NCI-H748 (cell line): Measurements from ENCODE around the gene ACAA2.
"Not testable (repeated sequence)": the region's sequence is repeated elsewhere in the genome, so short reads cannot be mapped to it uniquely, and the experiment has no call there.

ENCODE experiments used
- DNase-seq: peaks from one replicate; lab custom pipeline; 2025; ENCODE audit not compliant: unreplicated experiment; lab: John Stamatoyannopoulos, UW

The ACAA2 gene

DNA sequence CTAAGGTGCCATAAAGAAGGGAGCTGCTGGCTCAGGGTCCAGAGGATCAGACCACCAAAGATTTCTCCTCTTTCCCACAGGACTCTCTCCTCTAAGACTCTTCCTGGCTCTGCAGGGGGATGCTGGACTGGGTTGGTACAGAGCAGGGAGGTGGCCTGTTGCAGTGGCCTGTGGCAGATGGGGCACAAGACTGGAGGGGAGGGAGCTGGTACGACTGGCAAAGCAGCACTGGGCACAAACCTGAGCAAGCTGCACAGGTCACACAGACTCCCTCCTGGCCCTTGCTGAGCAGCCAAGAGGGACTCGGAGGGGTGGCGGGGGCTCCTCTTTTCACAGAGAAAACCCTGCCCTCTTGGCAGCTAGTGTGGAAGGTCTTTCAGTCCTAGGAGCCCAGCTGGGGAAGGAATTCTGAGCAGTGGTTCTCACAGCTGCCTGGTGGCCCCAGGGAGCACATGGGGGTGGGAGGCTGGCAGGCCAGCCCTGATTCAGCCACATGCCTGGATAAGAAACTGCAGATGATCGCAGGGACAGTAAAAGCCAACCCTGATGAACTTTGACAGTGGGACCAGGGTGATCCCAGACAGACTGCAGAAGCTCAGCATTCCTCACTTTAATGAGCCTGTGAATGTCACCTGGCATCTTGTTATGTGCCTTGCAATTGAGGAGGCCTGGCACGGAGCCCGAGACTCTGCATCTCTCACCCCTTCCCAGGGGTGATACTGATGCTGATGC, 32.5 kb upstream of the ACAA2 start:
- no peak for DNase-seq

DNA sequence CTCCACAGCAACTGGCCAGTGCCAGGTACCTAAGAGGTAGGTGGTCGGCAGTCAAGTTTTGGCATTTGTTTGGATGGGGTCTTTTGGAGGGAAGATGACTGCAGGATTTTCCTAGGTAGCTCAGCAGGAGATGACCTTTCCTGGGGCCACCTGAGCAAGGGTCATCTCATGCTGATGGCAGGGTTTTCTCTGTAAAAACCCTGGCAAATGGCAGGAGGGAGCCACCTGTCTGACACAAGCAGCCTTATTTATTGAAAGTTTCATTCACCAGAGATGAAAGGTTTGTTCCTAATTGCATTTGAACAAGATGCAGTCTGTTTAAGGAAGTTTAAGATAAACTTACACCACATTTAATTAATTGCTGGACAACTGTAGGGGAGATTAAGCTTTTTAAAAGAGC, 31.6 kb upstream of the ACAA2 start:
- no peak for DNase-seq

DNA sequence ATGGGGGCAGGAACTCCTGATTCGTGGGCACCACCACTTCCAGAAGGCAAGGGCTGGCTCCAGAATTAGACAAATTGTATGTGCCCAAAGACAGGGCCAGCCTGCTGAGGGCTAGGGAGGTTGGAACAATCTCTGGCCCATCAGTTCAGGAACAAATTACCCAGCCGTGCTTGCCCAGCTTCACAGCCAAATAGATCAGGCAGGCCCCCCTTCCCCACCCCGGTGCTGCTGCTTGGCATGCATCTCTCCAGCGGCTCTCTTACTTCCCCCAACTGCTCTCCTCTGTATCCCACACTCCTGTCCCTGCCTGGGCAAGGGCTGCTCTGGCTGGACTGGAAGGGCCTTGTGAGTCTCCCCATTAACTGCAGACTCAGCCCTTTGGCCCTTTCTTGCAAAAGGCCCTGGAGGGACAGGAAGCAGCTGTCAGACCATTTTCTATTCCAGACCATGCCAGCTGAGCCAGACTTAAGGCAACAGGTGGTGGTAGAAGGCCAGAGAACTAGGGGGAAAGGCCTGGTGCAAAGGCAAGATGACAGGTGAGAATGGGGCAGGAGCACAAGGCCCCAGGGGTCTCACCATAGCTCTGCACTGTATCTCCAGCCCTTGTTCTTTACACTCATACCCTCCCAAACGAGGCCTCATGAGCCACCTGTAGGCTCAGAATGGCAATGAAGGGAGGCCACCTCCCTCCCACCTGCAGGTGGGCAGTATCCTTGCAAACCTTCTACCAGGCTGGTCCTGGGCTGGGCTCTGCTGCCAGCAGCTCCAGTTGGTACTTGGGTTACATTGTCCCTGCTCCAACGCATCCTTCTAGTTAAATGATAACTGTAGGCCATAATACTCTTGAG, 30.7 kb upstream of the ACAA2 start:
- no peak for DNase-seq

DNA sequence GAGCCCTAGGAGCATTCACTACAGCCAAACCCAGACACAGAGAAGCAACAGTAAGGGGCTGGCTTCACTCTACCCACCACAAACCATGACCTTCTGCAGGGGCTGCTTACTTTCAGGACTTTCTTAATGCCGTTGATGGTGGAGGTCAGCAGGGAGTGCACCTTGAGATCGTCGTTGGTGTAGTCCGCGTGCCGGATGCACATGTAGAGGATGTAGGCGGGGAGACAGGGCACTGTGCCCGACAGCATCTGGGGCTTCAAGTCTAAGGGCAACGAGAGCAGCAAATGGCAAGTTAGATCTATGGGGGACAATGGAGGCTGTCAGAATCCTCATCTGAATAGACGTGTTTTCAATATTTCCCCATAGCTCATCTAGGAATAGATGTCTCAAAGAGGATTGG, 29.8 kb upstream of the ACAA2 start:
- DNase-seq: no peak

DNA sequence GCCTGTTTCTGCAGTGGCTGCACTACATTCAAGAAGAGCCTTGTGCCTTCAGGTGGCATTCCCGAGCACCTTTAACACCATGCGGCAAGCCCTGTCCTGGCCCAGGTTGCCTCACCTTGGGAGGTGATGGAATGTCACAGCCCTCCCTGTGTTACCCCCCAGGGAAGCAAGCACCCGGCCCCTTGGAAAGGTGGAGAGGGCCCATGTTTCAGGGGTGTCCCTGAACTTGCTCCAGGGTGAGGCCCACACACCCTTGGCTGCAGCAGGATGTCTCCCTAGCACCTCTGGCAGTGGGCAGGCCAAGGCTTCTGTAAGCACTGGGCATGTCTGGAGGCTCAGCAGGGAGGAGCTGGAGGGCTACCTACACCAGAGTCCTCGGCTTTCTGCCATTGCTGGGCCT, 29.3 kb upstream of the ACAA2 start:
- no peak for DNase-seq

DNA sequence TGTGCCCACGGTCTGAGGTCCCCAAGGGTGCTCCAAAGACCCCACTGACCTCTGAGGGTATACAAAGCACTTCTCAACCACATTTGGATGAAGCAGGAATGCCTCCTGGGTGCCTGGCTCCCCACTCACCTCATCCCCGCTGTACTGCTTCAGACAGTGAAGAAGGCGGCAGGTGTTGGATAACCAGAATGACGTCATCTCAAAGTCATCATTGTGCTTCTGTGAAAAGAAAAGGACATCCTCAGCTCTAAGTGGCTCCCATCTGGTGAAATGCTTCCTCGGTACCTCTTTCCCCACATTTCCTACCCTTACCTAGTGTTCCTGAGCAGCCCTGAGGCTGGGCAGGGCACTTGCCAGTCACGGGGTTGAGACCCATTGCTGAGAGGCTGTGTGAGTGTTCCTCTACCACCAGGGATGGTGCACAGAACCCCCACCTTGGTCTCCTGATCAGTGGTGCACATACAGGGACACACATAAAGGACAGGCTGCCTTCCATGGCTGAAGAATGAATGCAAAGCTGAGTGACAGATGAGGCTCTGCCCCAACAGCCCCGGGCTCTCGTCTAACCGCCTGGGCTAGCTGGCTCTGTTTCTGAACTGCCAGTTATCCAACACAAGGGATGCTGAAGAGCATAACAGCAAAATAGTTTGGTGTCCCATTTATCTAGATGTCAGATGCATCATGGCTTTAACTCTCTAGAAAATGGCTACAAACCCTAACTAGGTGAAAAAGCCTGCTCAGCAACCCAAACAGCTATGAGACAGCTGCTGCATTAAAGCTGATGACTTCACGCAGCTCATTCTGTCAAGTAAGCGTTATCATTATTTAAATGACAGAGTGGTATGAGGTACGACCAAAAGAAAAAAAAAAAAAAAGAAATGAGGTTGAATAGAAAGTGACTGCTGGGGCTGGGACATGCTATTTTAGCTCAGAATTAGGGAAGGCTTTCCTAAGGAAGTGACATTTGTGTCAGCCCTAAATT, 28.2 kb upstream of the ACAA2 start:
- no peak for DNase-seq

DNA sequence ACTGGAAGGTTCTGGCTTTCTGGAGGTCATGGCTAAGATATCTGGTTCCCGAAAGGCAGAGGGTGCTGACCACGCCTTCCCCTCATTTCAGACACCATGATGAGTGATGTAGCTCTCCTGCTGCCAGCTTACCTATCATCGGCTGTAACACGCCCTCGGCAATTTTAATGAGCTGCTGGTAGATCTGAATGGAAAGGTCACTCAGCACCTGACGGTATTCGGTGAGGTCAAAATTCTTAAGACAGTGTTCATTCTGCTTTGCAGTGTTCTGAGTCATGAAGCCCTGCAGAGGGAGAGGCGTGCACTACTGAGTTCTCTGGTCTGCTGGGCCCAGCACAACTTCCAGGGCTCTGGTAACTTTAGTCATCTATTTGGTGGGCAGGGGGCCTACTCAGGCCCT, 25.7 kb upstream of the ACAA2 start:
- DNase-seq: no peak

DNA sequence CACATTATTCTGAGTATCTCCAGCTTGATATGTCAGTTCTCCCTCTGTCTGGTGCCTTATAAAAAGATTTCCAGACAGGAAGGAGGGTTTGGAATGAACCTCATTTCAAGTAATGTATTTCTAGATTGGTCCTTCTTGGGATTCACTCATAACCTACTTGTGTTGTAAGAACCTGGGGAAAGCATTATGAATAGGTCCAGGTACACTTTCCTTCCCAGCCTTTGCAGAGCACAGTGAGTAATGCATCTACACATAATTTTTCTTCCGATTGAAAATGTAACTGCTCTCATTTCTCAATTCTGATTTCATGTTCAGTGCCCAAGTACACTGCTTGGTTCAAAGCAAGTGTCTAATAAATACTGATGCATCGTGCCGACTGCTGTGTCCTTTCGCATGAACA, 25.0 kb upstream of the ACAA2 start:
- no peak for DNase-seq

DNA sequence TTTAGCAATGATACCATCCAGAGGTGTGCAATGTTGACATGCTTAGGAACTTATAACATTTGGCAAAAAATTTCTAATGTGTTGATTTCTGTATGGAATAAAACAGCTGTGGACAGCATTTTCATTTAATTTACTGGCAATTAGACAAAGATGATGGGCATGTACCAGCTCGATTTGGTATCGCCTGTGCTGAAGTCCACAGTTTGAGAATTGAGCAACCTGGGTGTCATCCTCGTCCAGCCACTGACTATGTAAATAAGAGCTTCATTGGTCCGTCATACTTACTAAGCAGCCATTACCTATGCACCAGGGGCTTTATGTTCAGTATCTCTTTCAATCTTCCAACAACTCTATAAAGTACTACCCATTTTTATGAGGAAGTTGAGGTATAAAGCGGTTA, 24.6 kb upstream of the ACAA2 start:
- no peak for DNase-seq

DNA sequence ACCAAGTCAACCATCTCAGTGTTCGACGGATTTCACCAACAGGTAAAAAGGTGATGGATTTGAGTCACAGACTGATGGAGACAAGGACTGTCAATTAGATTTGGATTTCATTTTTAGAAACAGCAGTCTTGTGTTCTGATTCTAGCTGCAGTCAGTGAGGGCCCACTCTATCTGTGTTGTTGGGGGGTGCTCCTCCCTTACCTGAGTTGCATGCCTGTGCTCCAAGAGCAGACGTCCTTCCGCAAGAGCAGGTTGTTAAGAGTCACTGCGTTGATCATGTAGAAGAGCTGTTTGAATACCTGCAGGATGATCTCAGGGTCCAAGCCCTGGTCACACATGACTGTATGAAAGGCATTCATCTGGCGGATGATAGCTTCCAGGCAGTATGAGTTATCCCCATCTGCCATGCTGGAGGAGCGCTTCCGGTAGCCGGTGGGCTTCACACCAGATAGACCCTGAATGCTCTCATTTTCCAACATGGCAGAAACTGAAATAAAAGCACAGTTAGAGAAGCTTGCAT, 24.0 kb upstream of the ACAA2 start:
- DNase-seq: not testable (repeated sequence)

DNA sequence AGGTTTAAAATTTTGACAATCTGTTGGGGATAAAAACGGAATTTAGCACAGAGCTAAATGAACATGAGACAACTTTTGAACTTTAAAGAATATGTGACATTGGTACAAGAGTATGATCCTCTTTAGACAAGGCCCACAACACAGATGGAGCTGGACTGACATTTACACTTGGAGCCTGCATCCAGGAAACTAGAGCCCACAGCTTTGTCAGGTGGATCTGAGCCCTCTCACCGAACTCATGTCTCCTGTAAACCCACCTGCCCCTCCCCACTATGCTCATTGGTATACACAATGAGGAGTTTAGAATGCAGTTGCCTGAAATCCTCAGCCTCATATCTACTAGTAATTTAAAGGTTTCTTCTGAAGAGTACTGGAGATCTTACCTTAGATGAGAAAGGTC, 22.1 kb upstream of the ACAA2 start:
- no peak for DNase-seq

DNA sequence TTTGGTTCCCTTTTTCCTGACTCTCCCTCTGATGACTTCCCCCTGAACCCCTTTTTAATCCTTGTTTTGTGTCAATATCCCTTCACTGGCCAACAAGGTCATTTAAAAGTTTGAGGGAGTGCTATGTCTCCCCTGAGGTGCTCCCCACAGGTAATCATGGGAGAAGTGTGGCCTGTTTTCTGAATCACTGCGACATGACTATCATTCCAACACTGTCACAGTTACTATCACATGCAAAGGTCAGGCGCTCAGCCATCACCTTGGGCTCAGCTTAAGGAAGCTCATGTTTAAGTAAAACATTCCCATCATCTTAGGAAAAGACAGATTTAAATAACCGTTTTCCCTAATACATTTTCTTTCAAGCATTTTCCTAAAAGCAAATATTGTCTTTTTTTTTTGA, 20.9 kb upstream of the ACAA2 start:
- no peak for DNase-seq

DNA sequence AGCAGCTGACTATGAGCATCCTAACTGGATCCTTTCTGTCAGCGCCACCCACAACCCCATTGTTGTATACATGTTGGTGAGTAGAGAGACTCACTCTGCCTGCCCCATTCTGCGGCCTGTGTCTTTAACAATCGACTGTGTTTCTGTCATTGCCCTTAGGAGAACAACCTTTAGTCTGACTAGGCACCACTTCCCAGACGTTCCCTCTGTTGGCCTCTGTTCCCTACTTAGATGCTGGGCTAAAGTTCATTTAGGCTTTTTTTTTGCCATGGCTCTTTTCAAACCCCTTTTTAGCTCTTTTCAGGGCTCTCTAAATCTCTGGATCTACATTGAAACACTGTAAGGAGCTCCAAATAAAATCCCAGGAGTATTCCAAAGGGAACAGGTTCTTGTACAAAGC, 20.5 kb upstream of the ACAA2 start:
- DNase-seq: no peak

DNA sequence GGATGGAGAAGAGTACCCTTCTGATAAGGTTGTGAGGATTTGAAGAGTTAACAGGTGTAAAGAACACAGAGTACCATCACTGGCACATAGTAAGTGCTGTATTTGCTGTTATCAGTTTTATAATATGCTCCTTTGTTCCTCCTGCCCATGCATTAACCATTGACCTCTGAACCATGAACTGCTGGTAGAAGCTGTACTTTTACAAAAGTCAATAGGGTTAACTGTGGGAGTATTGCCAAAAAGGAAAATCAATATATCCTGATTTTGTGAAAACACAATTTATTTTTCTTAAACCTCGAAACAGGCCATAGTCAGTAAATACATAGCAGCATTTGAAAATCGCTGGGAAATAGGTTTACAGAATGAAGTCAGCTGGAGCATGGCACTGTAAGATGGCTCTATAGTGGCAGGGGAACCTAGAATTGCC, 18.9 kb upstream of the ACAA2 start:
- no peak for DNase-seq

DNA sequence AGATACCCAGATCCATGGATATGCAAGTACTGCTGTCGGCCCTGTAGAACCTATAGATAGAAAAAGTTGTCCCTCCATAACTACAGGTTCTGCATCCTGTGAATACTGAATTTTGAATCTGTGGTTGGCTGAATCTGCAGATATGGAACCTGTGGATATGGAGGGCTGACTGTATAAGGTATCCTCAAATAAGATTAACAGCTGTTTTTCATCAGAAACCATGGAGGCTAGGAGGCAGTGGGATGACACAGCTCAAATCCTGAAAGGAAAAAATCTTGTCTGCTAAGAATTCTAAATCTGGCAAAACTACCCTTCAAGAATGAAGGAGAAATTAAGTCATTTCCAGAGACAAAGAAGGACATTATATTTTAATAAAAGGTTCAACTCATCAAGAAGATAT, 14.7 kb upstream of the ACAA2 start:
- no peak for DNase-seq

DNA sequence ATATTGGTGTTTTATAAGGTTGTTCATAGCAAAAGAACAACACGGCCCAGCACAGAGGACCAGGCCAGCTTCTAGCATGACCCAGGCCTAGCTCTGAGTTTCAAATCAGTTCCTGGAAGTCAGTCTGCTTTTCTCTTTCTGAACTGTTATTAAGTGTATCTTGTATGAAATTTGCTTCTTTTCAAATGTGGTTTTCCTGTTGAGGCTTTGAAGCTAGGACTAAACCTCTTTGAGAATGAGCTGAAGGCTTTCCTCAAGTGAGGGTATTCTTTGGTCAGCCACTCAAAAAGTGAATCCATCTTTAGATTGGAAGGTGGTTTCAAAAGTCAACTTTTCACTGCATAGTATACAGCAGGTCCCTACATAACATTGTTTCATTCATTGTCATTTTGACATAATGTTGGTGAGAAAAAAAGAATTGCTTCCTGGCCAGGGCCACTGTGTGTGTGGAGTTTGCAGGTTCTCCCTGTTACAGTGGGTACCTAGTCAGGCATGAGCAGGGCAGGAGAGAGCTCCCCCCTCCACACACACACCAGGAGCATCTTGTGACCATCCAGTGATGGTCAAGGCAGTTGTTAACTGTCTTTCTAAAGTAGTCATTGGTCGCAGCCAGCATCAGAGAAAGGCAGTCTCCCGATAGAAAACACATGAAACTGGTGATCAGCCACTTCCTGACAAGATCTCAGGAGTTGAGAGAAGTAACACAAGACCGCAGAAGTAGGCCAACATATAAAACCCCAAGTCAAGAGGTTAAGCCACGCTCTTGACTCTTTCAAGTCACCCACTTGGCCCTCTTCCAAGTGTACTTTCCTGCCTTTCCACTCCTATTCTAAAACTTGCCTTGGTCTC, 6.7 kb upstream of the ACAA2 start:
- DNase-seq: no peak

DNA sequence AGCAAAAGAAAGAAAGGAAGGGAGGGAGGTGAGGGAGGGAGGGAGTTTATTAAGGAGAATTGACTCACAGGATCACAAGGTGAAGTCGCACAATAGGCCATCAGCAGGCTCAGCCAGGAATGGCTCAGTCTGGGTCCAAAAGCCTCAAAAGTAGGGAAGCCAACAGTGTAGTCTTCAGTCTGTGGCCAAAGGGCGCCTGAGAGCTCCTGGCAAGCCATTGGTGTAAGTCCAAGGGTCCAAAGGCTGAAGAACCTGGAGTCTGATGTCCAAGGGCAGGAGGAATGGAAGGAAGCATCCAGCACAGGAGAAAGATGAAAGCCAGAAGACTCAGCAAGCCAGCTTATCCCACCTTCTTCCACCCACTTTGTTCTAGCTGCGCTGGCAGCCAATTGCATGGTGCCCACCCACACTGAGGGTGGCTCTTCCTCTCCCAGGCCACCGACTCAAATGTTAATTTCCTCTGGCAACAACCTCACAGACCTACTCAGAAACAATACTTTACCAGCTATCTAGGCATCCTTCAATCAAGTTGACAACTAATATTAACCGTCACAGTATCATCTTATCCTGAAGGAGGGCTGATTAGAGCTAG, 5.8 kb upstream of the ACAA2 start:
- DNase-seq: no peak

DNA sequence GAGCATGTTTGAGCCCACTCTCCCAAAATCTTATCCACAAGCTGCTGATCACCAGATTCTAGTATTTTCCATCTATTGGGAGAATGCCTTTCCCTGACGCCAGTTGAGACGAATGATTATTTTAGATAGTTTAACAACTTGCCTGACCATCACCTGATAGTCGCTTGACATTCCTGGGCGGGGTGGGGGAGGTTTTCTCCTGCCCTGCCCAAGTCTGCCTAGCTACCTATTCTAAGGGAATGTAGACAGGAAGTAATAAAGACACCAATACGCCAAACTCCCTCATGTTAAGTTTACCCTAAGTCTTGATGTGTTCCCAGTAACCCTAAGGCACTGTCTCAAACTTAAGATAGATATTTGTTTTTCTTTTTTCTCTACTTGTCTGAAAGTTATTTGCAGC, 4.6 kb upstream of the ACAA2 start:
- DNase-seq: no peak

DNA sequence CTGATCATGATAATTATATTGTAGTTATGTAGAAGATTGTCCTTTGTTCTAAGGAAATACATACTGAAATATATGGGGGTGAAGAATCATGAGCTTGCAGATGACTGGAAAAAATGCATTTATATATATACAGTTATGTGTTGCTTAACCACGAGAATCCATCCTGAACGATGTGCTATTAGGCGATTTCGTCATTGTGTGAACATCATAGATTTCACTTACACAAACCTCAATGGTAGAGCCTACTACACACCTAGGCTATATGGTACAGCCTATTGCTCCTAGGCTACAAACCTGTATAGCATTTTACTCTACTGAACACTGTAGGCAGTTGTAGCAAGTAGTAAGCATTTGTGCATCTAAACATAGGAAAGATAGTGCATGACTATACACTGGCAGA, 2.6 kb upstream of the ACAA2 start:
- no peak for DNase-seq

DNA sequence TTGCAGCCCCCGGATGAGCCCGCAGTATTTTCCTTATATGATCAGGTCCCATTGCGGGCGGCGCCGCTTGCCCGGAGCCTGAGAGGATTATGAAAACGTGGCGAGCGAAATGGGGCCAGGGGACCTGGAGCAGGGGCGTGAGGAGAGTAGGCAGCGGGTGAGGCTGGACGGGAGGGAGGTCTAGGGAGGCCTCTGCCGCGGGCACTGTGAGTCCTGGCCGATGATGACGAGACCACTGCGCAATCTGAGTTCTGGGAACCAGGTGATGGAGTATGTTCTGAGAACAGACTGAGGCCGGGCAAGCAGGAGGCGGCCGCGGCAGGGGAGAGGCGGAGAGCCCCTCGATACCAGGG, 790 bp upstream of the ACAA2 start:
- DNase-seq: peak; percentile 81
